GM18870 (cell line): ENCODE measurements around the gene TERT.
"Not testable (repeated sequence)": the region's sequence is repeated elsewhere in the genome, so short reads cannot be mapped to it uniquely, and the experiment has no call there.

Source experiments
- ATAC-seq: cut with Tn5 transposase; IDR thresholded peaks from one replicate; pipeline ENCODE4 v1.9.1; 2021; ENCODE audit warnings: moderate library complexity; ENCODE audit not compliant: unreplicated experiment

The TERT gene

DNA sequence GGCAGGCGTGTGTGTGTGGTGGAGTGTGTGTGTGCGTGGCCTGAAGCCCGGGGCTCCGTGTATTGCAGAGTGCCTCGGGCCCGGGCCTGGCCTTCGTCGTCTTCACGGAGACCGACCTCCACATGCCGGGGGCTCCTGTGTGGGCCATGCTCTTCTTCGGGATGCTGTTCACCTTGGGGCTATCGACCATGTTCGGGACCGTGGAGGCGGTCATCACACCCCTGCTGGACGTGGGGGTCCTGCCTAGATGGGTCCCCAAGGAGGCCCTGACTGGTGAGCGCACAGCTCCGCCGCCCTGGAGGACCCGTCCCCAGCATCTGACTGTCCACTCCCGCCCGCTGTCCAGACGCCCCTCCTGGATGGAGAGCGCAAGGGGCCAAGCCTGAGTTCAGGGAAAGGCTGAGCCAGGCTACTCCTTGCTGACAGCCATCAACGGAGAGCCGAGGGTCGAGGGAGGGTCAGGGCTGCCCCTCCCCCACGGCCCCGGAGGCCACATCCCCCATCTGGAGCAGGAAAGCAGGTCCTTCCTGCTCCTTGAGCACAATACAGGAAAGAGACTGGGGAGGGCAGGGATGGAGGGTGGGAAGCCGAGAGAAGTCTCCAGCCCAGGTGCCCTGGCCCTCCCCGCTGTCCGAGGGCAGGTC is 51.3 kb downstream of the TERT start:
- no peak for ATAC-seq

DNA sequence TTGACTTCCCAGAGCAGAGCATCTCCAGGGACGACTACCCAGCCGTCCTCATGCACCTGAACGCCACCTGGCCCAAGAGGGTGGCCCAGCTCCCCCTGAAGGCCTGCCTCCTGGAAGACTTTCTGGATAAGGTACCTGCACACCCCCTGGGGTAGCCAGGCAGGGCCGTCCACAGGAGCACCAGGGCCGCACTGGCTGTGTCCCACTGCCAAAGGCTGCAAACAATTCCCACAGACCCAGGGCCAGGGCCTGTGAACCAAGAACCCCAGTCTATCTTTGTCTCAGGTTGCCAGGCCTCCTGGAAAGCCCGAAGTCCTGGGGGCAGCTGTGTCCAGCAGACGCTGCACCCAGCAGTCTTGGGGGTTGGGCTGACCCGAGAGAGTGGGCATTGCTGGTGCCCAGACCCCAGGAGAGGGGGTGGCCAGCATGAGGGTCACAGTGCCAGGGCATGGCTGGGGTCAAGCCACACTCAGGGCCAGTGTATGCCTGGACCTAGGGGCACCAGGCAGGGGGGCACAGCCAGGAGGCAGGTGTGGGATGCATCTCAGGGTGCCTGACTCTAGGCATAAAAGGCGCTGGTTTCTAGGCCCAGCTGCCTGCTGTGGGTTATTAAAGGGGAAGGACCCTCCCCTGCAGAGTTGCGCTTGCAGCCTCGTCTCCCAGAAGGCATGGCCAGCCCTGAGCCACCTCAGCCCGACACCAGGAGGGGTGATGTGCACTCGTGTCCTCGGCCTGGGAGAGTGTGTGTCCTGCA is 52.0 kb downstream of the TERT start:
- no peak for ATAC-seq

DNA sequence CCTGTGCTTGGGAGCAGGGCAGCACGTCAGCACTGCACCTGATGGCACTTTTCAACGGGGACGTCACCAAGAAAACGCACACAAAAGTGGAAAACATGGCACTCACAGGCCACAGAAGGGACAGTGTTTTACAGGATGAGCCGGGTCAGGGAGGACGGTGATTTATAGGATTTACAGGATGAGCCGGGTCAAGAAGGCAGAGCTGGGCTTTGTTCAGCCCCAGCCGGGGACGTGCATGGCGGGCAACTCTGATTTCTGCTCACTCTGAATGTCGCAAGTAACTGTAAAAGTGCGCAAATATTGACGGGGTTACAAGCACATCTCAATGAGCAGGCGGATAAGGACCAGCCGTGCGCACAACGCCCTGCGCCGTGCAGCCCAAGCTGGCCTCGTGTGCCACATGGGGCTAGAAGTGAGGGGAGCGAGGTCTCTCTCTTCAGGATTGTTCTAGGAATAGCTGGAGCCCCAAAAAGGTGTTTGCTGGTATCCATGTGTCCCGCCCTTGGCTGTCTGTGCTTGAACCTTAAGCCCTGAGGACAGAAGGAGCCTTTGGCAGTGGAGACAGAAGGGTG is 53.3 kb downstream of the TERT start:
- no peak for ATAC-seq

GRCh38 chr5:1240496-1241260 is 54.2 kb downstream of the TERT start:
- no peak for ATAC-seq

DNA sequence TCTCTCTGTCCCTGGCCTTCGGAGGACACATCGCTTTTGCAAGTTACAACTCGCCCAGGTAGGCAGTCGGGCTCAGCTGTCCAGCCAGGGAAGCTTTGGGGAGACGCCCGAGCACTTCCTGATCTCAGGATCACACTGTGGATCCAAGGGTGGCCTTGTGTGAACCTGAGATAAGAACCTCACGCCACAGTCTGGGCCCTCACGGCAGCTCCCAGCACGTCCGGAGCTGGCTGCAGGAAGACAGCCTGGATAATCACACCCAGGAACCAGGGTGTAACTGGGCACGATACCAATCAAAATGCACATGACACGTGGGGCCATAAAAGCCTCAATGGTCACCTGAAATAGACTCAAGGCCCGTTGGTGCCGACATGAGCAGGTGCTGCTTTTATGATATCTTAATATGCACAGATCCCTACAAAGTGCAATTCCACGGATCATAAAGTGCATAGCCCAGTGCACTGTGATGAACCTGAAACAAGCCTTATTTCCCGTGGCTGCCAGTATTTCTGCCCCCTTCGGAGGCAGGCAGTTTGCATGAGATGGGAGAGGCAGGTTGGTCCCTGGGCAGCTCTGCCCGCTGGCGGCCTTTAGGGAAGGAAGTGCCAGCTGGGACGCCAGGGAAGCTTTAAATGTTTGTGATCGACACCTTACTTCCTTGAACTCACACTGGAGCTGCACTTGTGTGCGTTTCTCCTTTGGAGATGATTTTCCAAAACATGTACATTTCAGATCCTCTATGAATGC is 55.2 kb downstream of the TERT start:
- ATAC-seq = no peak

DNA sequence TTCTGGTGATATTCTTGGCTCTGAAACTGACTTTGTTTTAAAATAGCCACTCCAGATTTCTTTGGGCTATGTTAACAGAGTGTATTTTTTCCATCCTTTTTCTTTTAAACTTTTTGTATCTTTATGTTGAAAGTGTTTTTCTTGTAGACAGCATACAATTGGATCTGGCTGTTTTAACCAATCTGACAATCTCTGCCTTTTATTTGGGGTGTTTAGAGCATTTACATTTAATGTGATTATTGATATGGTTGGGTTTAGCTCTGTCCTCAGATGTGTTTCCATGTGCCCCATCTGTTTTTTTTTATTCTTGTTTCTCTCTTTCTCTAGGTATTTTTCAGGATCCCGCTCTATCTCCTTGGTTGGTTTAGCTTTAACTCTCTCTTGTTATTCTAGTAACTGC is 59.0 kb downstream of the TERT start:
- no peak for ATAC-seq

- ATAC-seq = no peak
These were observed 59.5 kb downstream of the TERT start for GRCh38 chr5:1235379-1235778.

DNA sequence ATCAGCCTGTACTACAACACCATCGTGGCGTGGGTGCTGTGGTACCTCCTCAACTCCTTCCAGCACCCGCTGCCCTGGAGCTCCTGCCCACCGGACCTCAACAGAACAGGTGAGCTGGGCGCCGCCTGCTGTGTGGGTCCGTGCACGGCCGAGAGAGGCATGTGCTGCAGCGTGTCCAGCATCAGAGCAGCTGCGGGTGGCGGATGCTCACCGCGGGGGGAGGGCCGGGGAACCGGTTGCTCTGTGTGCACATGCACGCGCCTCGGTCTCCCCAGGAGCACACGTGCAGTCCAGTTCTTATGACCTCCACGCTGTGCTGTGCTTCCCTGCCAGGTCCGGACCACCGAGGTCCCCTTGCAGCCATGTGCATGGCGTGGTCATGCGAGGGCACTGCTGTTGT is 62.1 kb downstream of the TERT start:
- ATAC-seq = no peak

- ATAC-seq = no peak
These were observed 63.4 kb downstream of the TERT start for GRCh38 chr5:1231354-1231905.

DNA sequence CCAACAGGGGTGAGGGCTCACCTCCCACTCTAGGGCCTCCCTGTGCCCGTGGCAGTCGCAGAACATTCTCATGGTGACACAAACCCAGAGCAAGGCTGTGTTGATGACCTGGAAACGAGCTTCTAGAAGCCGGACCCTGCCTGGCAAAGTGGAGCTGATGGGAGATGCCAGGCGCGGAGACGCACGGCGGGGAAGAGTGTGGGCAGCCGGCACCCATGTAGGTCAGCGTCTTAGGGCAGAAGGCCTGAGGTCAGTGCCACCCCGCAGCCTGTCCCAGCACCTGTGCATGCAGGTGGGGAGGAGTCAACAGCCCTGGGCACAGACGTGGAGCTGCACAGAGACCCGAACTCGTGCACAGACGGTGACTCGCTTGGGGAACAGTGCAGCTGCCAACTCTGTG is 64.3 kb downstream of the TERT start:
- ATAC-seq = no peak

GRCh38 chr5:1229822-1230221 is 65.0 kb downstream of the TERT start:
- no peak for ATAC-seq

GRCh38 chr5:1229023-1229422 is 65.8 kb downstream of the TERT start:
- not testable (repeated sequence) for ATAC-seq

DNA sequence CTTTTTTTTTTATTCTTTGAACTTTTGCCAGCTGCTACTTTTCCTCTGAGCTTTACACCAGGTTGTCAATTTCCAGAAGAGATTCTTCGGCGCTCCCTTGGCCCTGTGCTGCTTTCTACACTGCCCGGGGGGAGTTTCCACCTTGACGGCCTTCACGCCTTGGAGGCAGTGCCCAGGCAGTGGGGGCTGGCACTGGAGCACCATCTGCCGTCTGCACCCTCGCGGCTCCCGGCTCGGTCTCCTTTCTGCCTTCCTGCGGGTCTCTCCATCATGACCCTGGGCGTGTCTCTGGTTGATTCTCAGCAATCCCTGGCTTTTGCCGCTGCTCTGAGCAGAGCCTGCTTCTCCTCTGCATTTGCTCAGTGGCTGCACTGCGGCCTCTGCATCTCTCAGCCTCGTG is 66.7 kb downstream of the TERT start:
- ATAC-seq = no peak

DNA sequence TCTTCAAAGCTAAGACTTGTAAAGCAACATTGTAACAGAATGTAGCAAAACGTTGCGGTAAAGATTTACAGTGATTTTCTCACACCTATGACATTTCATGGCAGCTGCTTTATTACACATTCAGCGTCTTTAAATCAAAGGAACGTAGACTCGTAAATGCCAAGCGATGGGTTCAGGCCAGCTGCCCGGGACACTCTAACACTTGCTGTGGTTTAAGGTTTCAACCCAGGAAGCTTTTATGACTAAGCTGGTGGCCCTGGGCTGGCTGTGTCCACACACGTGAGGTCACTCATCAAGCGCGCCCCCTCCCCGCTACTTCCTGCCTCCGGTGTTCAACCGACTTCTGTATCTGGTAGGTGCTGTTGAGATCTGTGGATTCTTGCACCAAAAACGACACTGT is 67.2 kb downstream of the TERT start:
- no peak for ATAC-seq

GRCh38 chr5:1226839-1227581 is 67.9 kb downstream of the TERT start:
- ATAC-seq = no peak

DNA sequence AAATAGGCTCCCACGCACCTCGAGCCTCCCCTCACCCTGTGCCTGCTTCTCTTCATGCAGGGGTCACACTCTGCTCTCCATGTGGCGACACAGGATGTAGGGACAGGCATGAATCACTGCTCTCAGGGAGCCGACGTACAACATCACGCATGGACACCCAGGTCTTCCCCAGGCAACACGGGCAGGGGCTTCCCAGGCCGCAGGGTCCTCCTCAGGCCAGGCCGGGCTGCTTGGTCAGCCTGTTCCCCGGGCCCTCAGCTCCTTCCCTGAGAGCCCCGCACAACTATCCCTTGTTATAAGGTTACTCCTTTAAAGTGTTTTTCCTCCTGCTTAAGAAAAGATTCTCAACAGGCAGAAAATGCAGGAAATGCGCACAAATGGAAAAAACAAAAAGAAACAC is 68.6 kb downstream of the TERT start:
- no peak for ATAC-seq

DNA sequence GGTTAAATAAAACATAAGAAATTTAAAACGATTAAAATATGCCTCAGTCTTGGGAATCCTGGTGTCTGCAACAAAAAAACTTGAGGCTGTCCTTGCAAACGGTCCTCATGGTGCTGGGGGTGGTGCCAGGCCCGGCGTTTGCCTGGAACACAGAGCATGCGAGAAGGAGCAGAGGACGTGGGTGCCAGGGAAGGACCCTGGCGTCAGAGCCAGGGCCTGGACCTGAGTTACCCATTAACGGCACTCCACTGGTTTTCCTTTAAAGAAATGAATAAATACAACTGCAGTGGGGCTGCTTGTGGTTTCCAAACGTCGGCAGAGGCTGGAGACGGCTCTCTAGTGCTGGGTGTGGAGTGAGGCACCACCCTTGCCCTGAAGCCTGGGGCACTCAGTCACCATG is 69.8 kb downstream of the TERT start, which contains the start of gene SLC6A18:
SLC6A18 (plus strand) TSS at position 301 of the 400 bp plus-strand sequence; CDS start at position 398, 97 bp downstream.
- no peak for ATAC-seq

DNA sequence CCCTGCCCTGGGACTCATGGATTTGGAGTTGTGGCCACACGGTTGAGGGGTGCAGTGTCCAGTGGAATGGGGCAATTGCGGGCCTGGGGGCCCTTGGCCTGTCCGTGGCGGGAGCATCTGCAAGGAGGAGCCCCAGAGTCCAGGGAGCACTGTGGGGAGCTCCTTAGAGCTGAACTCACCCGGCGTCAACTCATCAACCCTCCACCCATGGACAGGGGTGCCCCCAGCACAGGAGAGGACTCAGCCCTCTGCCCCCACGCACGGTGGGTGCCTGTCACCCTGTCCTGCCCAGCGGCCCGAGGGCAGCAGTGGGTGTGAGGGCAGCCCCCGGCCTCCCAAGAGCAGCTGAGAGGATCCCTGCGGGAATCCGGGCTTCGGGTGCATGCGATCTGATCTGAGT is 70.2 kb downstream of the TERT start:
- ATAC-seq = no peak

DNA sequence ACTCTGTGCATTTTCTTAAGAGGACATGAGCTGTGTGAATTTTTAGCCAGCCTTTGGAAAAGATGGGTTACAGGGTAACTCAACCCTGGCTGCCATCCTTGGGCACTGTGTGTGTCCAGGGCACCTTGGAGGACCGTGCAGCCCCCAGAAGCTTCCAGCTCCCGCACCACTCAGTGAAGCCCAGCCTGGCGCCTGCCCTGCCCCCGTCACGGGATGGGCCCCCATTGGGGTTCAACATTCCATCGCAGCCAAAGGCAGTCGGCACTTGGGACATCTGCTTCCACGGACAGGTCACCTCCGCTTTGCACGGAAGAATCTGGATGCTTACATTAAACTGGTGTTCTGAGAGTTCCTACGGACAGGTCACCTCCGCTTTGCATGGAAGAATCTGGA is 71.6 kb downstream of the TERT start:
- ATAC-seq = no peak
